Neural cell (in vitro differentiated cells): Measurements from ENCODE around the gene SOBP. TPM values are rescaled to one million over a fixed set of nuclear protein-coding genes. Genes with fewer than 3 reads are reported as not detected.
A peak's percentile ranks its signal among the peaks of the same experiment; 100 is the strongest.

Source experiments
- H2AFZ ChIP-seq: fragments of 200-600, 300-800 bp; sonication (generic), shearing (Covaris generic); 2 replicates; pipeline ENCODE4 v1.6.0; 2014; ENCODE audit warnings: low read depth, mild to moderate bottlenecking, antibody characterized with exemption, low read length, moderate library complexity
- H3F3A ChIP-seq: fragments of 200-600 bp; shearing (Covaris generic); 2 replicates; pipeline ENCODE4 v1.6.1; 2016; ENCODE audit warnings: mild to moderate bottlenecking, moderate library complexity, mixed read lengths, antibody characterized with exemption, low read length; ENCODE audit not compliant: insufficient read depth, poor library complexity, severe bottlenecking
- H3K27ac ChIP-seq: fragments of 200-600, 300-800 bp; sonication (generic), shearing (Covaris generic); 2 replicates; pipeline ENCODE4 v1.5.1; 2014; ENCODE audit warnings: mild to moderate bottlenecking, low read length, moderate library complexity
- H3K27me3 ChIP-seq: fragments of 300-800, 200-600 bp; sonication (generic), shearing (Covaris generic); 2 replicates; pipeline ENCODE4 v1.6.0; 2014; ENCODE audit warnings: mild to moderate bottlenecking, low read depth, low read length, moderate library complexity; ENCODE audit not compliant: insufficient read depth
- H3K36me3 ChIP-seq: fragments of 300-800, 200-600 bp; sonication (generic), shearing (Covaris generic); 2 replicates; pipeline ENCODE4 v1.5.1; 2014; ENCODE audit warnings: mild to moderate bottlenecking, antibody characterized with exemption, low read length, moderate library complexity; ENCODE audit not compliant: insufficient read depth
- H3K4me2 ChIP-seq: fragments of 300-800, 200-600 bp; sonication (generic), shearing (Covaris generic); 2 replicates; pipeline ENCODE4 v1.6.0; 2014; ENCODE audit warnings: mild to moderate bottlenecking, low read length
- H3K4me3 ChIP-seq: fragments of 300-800, 200-600 bp; sonication (generic), shearing (Covaris generic); 2 replicates; pipeline ENCODE4 v1.5.1; 2014; ENCODE audit warnings: mild to moderate bottlenecking, low read length, moderate library complexity
- H3K79me2 ChIP-seq: fragments of 200-600 bp; shearing (Covaris generic); replicated peaks from 2 replicates; pipeline ENCODE4 v1.6.0; 2014; ENCODE audit warnings: mild to moderate bottlenecking, low read length, moderate library complexity; ENCODE audit not compliant: insufficient read depth
- H3K9ac ChIP-seq: fragments of 300-800, 200-600 bp; sonication (generic), shearing (Covaris generic); 2 replicates; pipeline ENCODE4 v1.6.1; 2016; ENCODE audit warnings: mild to moderate bottlenecking, low read length, mixed read lengths
- H3K9me2 ChIP-seq: fragments of 200-600 bp; shearing (Covaris generic); 2 replicates; pipeline ENCODE4 v1.6.1; 2016; ENCODE audit warnings: mild to moderate bottlenecking, low read length, mixed read lengths; ENCODE audit not compliant: insufficient read depth
- H3K9me3 ChIP-seq: fragments of 200-600, 300-800 bp; sonication (generic), shearing (Covaris generic); 2 replicates; pipeline ENCODE4 v1.6.1; 2016; ENCODE audit warnings: mild to moderate bottlenecking, mixed run types, low read length, moderate library complexity, mixed read lengths
- H4K20me1 ChIP-seq: fragments of 200-600 bp; shearing (Covaris generic); 2 replicates; pipeline ENCODE4 v1.6.1; 2016; ENCODE audit warnings: mild to moderate bottlenecking, mixed run types; ENCODE audit not compliant: insufficient read depth
- CTCF ChIP-seq: fragments of 450-650 bp; IDR thresholded peaks from 2 replicates; pipeline ENCODE4 v1.5.1; 2014; ENCODE audit warnings: antibody characterized with exemption, mild to moderate bottlenecking, moderate library complexity; ENCODE audit not compliant: poor library complexity, severe bottlenecking
- EP300 ChIP-seq: fragments of 450-650 bp; conservative IDR thresholded peaks from 2 replicates; pipeline ENCODE4 v1.6.1; 2014; ENCODE audit warnings: antibody characterized with exemption, mild to moderate bottlenecking, moderate library complexity; ENCODE audit not compliant: poor library complexity, severe bottlenecking
- EZH2 ChIP-seq: fragments of 200-600, 300-800 bp; shearing (Covaris generic), sonication (generic); IDR thresholded peaks from 2 replicates; pipeline ENCODE4 v1.6.1; 2014; ENCODE audit warnings: antibody characterized with exemption, low read length, borderline replicate concordance, mild to moderate bottlenecking; ENCODE audit not compliant: insufficient read depth, poor library complexity, severe bottlenecking
- MXI1 ChIP-seq: fragments of 450-650 bp; conservative IDR thresholded peaks from 2 replicates; pipeline ENCODE4 v1.6.1; 2014; ENCODE audit warnings: antibody characterized with exemption, mild to moderate bottlenecking; ENCODE audit not compliant: poor library complexity, severe bottlenecking
- POLR2AphosphoS5 ChIP-seq: IDR thresholded peaks from 2 replicates; pipeline ENCODE4 v1.6.1; 2012
- RAD21 ChIP-seq: fragments of 450-650 bp; conservative IDR thresholded peaks from 2 replicates; pipeline ENCODE4 v1.6.1; 2014; ENCODE audit warnings: antibody characterized with exemption, mild to moderate bottlenecking, moderate library complexity
- REST ChIP-seq: IDR thresholded peaks from 2 replicates; pipeline ENCODE4 v1.6.1; 2012; ENCODE audit warnings: borderline replicate concordance
- SMC3 ChIP-seq: fragments of 450-650 bp; conservative IDR thresholded peaks from 2 replicates; pipeline ENCODE4 v1.6.1; 2014; ENCODE audit warnings: antibody characterized with exemption, mild to moderate bottlenecking, moderate library complexity; ENCODE audit not compliant: poor library complexity
- polyA plus RNA-seq: library from polyadenylated mRNA; depleted of rRNA; stranded (reverse); fragments of >200 nt; gene quantifications from 2 replicates; pipeline ENCODE4 v1.2.3, GENCODE V29; 2014

SOBP gene
- polyA plus RNA-seq, 1 donor from 2014 or later, result 16.4 TPM

DNA sequence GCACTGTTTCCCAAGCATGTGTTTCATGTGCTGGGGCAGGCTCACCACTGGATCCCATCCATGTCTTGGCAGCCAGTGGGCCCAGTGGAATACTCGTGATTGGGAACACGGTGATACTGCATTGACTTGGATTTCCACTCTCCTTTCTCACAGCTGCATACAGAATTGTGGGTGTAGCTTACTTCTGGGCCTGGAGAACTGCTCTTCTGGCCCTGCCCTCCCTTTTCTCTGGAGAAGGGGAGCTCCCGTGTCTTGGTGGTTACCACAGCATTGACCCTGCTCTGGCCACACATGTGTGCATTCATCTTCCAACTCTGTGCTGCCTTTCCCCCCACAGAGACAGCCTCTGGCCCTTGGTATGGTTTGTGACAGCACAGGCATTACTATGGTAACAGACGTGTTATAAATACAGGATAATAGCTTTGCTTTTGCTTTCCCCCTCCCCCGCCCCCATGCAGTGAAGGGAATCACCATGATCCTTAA is 21.6 kb downstream of the SOBP start:
- peak overlapping the region; percentile 85 for H3K27ac ChIP-seq
- H4K20me1 ChIP-seq, result no peaks in the 10 kb centered on the region
- H3K9me2 ChIP-seq, result no peaks in the 10 kb centered on the region
- no peaks in the 10 kb centered on the region for H3K27me3 ChIP-seq
- peaks cover 7% of the 10 kb centered on the region for H3F3A ChIP-seq
- H2AFZ ChIP-seq, result no peak overlapping the region
- peaks cover 17% of the 10 kb centered on the region for H3K36me3 ChIP-seq
- peak overlapping the region; percentile 41 for H3K4me2 ChIP-seq
- TF ChIP-seq SMC3, result no peak
- peak; percentile 29 for TF ChIP-seq RAD21
- peak; percentile 17 for TF ChIP-seq MXI1
- TF ChIP-seq REST, result peak; percentile 62
- TF ChIP-seq POLR2AphosphoS5, result peak; percentile 62
- TF ChIP-seq EZH2, result no peak
- TF ChIP-seq EP300, result peak; percentile 77
- peaks cover 32% of the 10 kb centered on the region for H3K79me2 ChIP-seq
- H3K9me3 ChIP-seq, result peaks cover 9% of the 10 kb centered on the region
- peak overlapping the region; percentile 37 for H3K9ac ChIP-seq
- peak overlapping the region; percentile 53 for H3K4me3 ChIP-seq

DNA sequence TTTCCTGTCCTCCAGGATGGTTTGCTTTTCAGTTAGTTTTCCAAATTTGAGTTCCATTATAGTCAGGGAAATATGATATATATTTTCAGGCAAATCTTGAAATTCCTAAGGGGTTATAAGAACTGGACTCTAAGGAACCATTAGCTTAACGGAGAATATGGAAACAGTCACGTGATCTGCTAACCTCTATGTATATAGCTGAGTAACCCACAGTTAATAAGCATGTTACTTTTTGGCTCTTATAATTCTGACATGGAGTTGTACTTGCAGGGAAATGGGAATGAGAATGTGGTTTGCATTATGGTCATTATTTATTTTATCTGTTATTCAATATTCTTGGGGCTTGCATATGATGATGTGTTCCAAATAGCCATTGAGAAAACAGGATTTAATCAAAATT is 23.3 kb downstream of the SOBP start:
- Histone ChIP-seq H3K79me2 (peaks cover 32% of the 10 kb centered on the region), H3K4me2 (peak overlapping the region; percentile 41), H2AFZ (no peak overlapping the region), H3K9ac (no peak overlapping the region), H3K4me3 (no peak overlapping the region), H3F3A (peaks cover 7% of the 10 kb centered on the region), H4K20me1 (no peaks in the 10 kb centered on the region), H3K9me2 (no peaks in the 10 kb centered on the region), H3K36me3 (peaks cover 21% of the 10 kb centered on the region), H3K27me3 (no peaks in the 10 kb centered on the region), H3K27ac (peak overlapping the region; percentile 85), H3K9me3 (peaks cover 9% of the 10 kb centered on the region)
- TF ChIP-seq CTCF, result no peak
- no peak for TF ChIP-seq POLR2AphosphoS5
- no peak for TF ChIP-seq EZH2

DNA sequence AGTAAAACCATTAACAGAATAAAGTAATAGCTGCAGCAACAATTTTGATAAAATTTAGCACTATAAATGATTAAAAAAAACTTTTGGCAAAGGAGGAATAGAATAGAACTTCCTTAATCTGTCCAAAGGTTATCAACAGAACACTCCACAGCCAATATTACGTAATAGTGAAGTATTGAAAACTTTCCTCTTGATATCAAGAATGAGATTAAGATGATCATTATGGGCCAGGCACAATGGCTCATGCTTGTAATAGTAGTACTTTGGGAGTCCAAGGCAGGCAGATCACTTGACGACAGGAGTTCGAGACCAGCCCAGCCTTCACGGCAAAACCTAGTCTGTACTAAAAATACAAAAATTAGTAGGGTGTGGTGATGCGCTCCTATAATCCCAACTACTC is 26.0 kb downstream of the SOBP start:
- Histone ChIP-seq H3K27me3 (no peaks in the 10 kb centered on the region), H3K4me2 (no peak overlapping the region)

More for the DNA sequence above, 26.0 kb downstream of the SOBP start:
- Histone ChIP-seq H3K36me3 (peaks cover 22% of the 10 kb centered on the region), H3F3A (peaks cover 5% of the 10 kb centered on the region), H2AFZ (no peak overlapping the region), H4K20me1 (no peaks in the 10 kb centered on the region), H3K4me3 (no peak overlapping the region), H3K79me2 (peaks cover 28% of the 10 kb centered on the region), H3K9me3 (peaks cover 9% of the 10 kb centered on the region), H3K9me2 (no peaks in the 10 kb centered on the region), H3K9ac (no peak overlapping the region), H3K27ac (no peak overlapping the region)
- TF ChIP-seq REST (no peak), SMC3 (no peak), MXI1 (no peak), EZH2 (no peak)
